ACC112 (cell line): ENCODE results near the gene SMC3.
A peak's percentile ranks its signal among the peaks of the same experiment; 100 is the strongest.
"Not testable (repeated sequence)": the region's sequence is repeated elsewhere in the genome, so short reads cannot be mapped to it uniquely, and the experiment has no call there.

Source experiments
- H2AFZ ChIP-seq: fragments of 200-600 bp; sonication (generic); one replicate; pipeline ENCODE4 v1.6.0; 2017; ENCODE audit warnings: antibody characterized with exemption, low read length; ENCODE audit not compliant: unreplicated experiment
- H3K27ac ChIP-seq: fragments of 200-600 bp; sonication (generic); 2 replicates; pipeline ENCODE4 v1.5.1; 2014; ENCODE audit warnings: low read depth, mild to moderate bottlenecking, antibody characterized with exemption, low read length, moderate library complexity
- H3K27me3 ChIP-seq: fragments of 200-600 bp; sonication (generic); 2 replicates; pipeline ENCODE4 v1.6.1; 2014; ENCODE audit warnings: mild to moderate bottlenecking, antibody characterized with exemption, low read length, moderate library complexity, mixed read lengths; ENCODE audit not compliant: insufficient read depth
- H3K36me3 ChIP-seq: fragments of 200-600 bp; sonication (generic); 2 replicates; pipeline ENCODE4 v1.6.1; 2016; ENCODE audit warnings: mild to moderate bottlenecking, antibody characterized with exemption, low read length, moderate library complexity, mixed read lengths; ENCODE audit not compliant: insufficient read depth
- H3K4me1 ChIP-seq: fragments of 200-600 bp; sonication (generic); one replicate; pipeline ENCODE4 v1.6.1; 2016; ENCODE audit warnings: low read length, mixed read lengths; ENCODE audit not compliant: insufficient read depth, unreplicated experiment, control insufficient read depth
- H3K4me3 ChIP-seq: fragments of 200-600 bp; sonication (generic); 2 replicates; pipeline ENCODE4 v1.5.1; 2014; ENCODE audit warnings: mild to moderate bottlenecking, low read depth, low read length
- H3K79me2 ChIP-seq: fragments of 200-600 bp; sonication (generic); one replicate; pipeline ENCODE4 v1.6.0; 2016; ENCODE audit warnings: low read length; ENCODE audit not compliant: control insufficient read depth, unreplicated experiment, insufficient read depth

SMC3 gene

DNA sequence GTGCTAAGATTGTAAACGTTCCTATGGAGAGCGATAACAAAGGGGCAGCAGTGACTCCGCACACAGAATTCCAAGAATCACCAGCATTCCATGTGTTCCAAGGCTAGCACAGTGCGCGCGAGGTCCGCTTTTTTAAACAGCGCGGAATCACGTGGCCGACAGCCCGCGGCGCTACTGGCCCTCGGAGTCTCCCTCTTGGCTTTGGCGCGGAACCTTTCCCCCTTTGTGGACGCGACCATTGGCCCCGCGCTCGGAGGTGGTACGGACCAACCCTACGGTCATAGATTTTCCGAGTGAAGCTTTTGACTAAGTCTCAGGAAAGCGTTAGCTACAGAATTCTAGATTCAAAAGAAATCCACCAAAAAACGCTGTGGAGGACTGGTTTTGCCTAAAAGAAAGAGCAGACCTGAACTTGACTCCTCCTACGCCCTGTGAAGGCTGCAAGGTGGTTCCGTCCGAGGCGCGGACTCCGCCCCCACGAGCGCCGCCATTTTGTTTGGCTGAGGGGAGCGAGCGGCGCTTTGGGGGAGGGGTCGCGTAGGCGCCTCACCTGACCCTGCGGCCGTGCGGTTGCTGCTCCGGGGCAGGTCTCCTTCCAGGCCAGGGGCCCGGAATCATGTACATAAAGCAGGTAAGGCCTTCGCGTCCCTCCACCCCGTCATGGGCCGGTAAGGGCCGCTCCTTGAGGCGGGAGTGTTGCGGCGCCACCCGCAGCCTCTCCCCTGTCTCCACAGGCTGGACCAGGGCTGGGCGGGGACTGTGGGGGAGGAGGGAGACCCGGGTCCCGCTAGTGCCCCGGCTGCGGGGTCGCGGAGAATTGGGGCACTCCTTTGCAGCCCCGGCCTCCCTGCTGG lies at the start of gene SMC3:
SMC3 (plus strand) TSS at position 495 of the 854 bp plus-strand sequence; CDS start at position 617, 122 bp downstream.
- Histone ChIP-seq H3K4me3 (peak within 1 kb of the TSS; percentile 91), H3K27me3 (no peaks in the 10 kb centered on the region), H3K27ac (peak within 1 kb of the TSS; percentile 92), H3K4me1 (peaks cover 9% of the 10 kb centered on the region), H3K36me3 (0 out of 2 replicates have a peak, but pooled peaks cover 4% of the 10 kb centered on the region), H3K79me2 (peaks cover 47% of the 10 kb centered on the region), H2AFZ (peak within 1 kb of the TSS; percentile 74)

DNA sequence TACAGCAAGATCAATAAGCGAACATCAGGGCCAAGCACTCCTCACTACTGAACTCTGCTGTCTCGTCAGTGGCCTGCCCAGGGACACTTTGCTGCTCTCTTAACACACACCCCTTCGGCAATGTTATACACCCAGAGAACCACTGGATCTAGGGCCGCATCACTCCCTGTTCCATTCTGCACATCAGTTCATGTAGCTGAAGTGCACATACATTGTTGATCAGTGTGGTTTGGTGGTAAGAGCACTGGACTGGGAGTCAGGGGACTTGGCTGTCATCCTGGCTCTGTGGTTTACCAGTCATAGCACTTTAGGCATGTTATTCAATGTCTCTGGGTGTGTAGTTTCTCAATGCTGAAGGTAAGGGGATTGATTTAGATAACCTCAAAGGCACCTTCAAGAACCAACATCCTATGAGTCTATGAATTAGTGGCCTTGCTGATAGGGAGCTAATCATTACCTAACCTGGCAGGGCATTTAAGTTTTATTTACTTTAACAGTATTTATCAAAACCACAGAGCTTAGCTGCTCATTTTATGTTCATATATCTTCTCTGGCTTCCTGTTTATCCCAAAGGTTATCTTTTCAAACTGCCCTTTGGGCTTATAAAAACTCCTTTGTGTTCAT lies 45.0 kb upstream of the SMC3 start:
- H3K27ac ChIP-seq, result no peak overlapping the region
- no peak overlapping the region for H3K4me3 ChIP-seq
- H2AFZ ChIP-seq, result no peak overlapping the region
- no peaks in the 10 kb centered on the region for H3K79me2 ChIP-seq
- H3K36me3 ChIP-seq, result no peaks in the 10 kb centered on the region
- no peaks in the 10 kb centered on the region for H3K27me3 ChIP-seq
- peaks cover 39% of the 10 kb centered on the region for H3K4me1 ChIP-seq

DNA sequence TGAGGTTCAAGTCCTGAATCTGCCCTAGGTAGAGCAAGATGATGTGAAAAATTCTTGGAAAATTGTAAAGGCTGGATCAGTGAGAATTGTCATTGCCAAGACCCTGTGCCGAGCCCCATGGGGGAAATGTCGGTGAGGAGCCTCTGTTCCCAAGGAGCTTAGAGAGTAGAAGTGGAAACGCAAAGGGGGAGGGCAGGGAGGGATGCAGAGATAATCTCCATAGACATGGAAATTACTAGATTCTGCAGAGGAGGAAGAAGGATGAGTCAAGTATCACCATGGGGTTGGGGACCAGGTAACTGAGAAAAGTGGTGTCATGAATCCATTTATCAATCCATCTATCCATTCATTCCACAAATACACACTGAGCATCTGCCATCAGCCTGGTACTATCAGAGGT lies 43.8 kb upstream of the SMC3 start:
- H3K27ac ChIP-seq, result no peak overlapping the region
- H3K4me3 ChIP-seq, result no peak overlapping the region
- no peaks in the 10 kb centered on the region for H3K27me3 ChIP-seq
- peaks cover 52% of the 10 kb centered on the region for H3K4me1 ChIP-seq
- H3K79me2 ChIP-seq, result no peaks in the 10 kb centered on the region
- no peaks in the 10 kb centered on the region for H3K36me3 ChIP-seq
- H2AFZ ChIP-seq, result no peak overlapping the region

DNA sequence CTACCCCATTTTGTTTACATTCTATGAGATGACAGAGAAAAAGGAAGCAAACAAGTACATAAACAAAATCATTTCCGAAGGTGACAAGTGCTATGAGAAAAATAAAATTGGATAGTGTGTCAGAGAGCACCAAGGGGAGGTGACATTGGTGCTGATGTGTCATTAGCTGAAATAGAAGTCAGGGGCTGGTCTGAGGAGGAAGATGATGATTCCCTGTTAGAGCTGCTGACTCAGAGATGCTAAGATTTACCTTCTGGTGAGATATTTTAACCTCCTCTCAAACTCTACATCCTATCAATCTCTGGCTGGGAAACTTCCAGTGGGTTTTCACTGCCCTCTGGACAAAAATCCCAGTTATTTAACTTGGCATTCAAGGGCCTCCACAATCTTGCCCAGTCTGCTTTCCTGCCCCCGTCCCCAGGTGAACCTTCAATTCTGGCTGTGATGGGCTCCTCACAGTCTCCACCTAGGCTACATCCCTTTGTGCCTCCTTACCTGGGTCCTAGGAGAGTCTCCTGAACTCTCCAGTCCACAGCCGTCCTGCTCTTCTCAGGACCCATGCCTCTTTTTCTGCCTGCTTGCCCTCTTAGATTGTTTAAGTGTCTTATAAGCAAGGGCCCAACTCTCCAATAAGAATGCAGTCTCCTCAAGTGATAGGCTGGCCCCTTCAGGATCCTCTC lies 43.2 kb upstream of the SMC3 start:
- Histone ChIP-seq H3K36me3 (no peaks in the 10 kb centered on the region), H3K4me1 (peaks cover 58% of the 10 kb centered on the region)

DNA sequence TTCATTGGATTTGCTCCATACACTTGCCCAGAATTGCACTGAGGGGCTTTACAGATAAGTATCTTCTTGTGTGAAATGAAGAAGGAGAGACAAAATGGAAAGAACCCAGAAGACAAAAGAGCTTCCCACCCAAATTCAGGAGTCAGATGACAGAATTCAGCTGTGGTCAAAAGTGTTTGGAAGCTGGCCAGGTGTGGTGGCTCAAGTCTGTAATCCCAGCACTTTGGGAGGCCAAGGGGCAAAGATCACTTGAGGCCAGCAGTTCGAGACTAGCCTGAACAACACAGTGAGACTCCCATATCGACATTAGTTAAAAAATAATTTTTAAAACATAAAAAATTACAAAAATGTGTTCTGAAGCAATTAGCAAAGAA lies 42.6 kb upstream of the SMC3 start:
- Histone ChIP-seq H3K4me1 (peaks cover 63% of the 10 kb centered on the region), H3K27me3 (no peaks in the 10 kb centered on the region), H2AFZ (no peak overlapping the region), H3K27ac (peak overlapping the region; percentile 65; the same call in 1 of the 2 replicates), H3K36me3 (no peaks in the 10 kb centered on the region), H3K4me3 (no peak overlapping the region), H3K79me2 (no peaks in the 10 kb centered on the region)

More for the DNA sequence above, 43.2 kb upstream of the SMC3 start:
- Histone ChIP-seq H3K4me3 (no peak overlapping the region), H3K27ac (peak overlapping the region; percentile 10; the same call in 1 of the 2 replicates), H2AFZ (no peak overlapping the region), H3K27me3 (no peaks in the 10 kb centered on the region), H3K79me2 (no peaks in the 10 kb centered on the region)

DNA sequence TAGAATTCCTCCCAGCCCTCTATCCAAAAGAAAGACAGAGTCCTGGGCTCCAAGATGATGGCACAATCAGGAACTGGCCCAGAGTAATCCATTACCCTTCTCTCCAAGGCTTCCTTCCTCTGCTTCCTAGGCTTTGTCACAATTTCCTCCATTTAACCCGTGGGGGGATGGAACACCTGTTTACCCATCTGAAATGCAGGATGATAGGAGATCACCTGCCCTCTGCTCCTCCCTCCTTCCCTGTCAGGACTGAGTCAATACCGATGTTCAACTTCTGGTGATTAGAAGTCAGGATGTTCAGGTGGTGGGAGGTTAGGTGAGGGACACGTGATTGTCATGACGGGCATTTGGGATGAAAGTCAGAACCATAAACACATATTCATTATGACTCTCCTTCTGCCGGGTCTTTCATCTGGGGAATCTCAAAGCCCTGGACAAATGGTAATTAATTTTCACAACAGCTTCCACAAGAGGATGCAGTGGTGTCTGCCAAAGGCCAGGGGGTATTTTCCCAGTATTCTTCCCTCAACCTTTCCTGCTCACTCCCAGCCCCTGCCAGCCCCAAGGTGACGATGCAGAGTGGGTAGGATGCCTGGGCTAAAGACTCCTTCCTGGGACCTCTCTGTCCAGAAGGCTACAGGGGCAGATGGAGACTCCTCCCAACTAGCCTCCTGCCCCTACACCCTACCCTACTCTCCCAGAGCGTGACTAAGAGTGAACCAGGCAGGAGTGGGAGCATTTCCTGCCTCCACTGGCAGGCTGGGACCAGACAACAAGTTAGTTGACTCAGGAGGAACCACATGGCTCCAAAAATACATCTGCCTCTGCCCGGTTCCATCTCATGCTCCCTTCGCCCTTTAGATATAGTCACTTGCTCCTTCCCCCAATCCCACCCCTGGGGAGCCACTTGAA lies 41.9 kb upstream of the SMC3 start:
- Histone ChIP-seq H3K4me3 (no peak overlapping the region), H3K4me1 (peaks cover 66% of the 10 kb centered on the region), H2AFZ (peak overlapping the region; percentile 10), H3K27ac (peak overlapping the region; percentile 65), H3K79me2 (no peaks in the 10 kb centered on the region), H3K36me3 (no peaks in the 10 kb centered on the region), H3K27me3 (no peaks in the 10 kb centered on the region)

DNA sequence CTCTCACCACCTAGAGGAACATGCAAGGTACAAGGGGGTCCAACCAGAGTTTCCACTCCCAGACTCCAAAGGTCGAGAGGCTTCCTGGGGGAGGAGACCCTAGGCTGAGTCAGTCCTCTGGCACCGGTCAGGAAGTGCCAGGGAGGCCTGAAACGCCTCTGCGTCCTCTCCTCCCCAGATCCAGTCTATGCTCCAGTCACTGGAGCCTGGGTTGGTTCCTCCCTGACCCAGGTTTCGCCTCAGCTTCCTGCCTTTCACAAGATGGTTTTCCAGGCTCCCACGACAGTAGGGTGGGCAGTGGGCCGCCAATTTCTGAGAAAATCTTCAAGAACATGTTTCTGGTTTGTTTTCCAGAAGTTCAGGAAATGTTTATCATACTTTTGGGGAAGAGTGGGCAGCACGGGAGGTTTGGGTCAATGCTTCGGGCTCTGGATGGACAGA lies 39.7 kb upstream of the SMC3 start:
- H3K79me2 ChIP-seq, result no peaks in the 10 kb centered on the region
- H2AFZ ChIP-seq, result peak overlapping the region; percentile 7
- H3K27me3 ChIP-seq, result no peaks in the 10 kb centered on the region
- H3K36me3 ChIP-seq, result no peaks in the 10 kb centered on the region
- no peak overlapping the region for H3K4me3 ChIP-seq
- peak overlapping the region; percentile 84 for H3K27ac ChIP-seq
- peaks cover 62% of the 10 kb centered on the region for H3K4me1 ChIP-seq

DNA sequence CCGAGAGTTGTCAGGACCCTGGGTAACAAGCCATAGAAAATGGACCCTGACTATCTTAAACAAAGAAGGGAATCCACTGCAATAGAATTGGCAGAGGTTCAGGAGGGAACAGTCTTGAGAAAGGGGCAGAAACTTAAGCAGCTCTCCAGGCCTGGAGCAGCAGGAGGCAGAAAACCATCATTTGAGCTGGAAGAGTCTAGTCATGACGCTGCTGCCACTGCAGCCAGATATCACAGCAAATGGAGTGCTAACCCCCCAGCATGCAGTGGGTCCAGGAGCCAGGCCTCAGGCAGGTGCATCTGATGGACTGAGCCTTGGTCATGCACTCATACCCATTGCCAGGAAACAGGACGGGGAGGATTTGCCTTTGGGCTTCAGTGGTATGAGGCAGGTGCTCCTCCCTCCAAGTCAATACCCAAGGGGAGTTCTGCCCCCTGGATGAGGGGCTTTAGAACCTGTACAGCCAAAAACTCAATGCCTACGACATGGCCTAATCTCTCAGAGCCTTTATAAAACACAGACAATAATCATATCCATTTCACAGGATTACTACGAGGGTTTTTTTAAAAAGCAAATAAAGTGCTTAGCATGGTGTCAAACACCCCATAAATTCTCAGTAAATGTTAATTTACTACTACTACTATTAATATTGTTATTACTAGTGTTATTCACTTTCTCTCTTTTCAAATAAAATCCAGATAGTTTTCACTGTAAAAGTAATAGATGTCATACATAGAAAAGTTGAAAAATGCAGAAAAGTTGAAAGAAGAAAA lies 39.1 kb upstream of the SMC3 start:
- Histone ChIP-seq H3K4me3 (no peak overlapping the region), H3K27me3 (no peaks in the 10 kb centered on the region), H3K79me2 (no peaks in the 10 kb centered on the region), H2AFZ (no peak overlapping the region), H3K4me1 (peaks cover 63% of the 10 kb centered on the region), H3K36me3 (no peaks in the 10 kb centered on the region), H3K27ac (peak overlapping the region; percentile 84)

DNA sequence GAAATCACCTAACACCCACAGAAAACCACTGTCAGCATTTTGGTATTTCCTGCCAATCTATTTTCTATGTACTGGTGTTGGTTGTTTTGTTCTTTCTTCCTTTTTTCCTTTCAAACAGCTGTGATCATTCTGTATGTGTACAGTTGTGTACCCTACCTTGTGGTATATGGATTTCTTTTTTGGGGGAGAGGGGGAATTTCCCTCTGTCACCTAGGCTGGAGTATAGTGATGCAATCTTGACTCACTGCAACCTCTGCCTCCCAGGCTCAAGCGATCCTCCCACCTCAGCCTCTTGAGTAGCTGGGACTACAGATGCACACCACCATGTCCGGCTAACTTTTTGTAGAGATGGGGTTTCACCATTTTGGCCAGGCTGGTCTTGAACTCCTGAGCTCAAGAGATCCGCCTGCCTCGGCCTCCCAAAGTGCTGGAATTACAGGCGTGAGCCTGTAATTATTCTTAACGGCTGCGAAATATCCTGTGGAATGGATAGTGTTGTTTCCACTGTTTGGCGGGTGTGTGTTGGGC lies 38.4 kb upstream of the SMC3 start:
- not testable (repeated sequence) for H3K36me3 ChIP-seq, H2AFZ ChIP-seq, H3K4me3 ChIP-seq, H3K27me3 ChIP-seq, H3K79me2 ChIP-seq
- Histone ChIP-seq H3K4me1 (peaks cover 61% of the 10 kb centered on the region), H3K27ac (peak overlapping the region; percentile 84)
